Measurements from ENCODE around the gene MINDY4.

The MINDY4 gene

DNA sequence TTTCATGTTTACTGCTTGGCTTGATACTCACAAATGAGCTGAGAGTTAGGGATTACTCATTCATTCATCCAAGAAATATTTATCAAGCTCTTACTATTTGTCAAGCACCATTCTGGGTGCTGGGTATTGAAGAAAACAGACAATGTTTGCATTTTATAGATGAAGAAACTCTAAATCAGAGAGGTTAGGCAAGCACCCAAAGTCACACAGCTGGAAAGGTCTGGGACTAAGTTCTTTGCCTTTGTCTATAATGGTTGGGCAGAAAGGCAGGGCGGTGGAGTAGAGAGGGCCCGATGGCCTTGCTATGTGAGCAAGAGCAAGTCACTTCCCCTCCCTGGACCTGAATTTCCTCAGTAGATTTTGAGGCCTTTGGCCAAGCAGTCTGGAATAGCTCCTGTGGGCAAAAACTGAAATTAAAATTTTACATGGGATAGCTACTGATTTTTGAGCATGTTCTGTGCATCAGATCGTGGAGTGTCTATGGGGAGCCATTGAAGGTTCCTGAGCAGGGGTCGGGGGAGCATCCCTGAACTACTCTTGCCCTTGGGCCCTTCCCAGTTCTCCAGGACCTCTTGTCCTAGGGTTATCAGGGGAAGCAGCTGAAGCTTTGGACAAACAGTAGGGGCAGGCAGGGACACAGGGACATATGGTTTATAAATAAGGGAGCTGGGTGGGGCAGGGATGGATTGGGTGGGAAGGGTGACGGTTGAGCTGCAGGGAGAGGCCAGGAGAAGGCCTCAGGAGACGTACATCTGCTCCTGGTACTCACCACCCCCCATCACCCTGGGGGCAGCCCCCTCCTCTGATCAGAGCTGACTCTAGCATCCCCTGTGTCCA, 163.7 kb downstream of the MINDY4 start:
- no peak for DNase-seq

DNA sequence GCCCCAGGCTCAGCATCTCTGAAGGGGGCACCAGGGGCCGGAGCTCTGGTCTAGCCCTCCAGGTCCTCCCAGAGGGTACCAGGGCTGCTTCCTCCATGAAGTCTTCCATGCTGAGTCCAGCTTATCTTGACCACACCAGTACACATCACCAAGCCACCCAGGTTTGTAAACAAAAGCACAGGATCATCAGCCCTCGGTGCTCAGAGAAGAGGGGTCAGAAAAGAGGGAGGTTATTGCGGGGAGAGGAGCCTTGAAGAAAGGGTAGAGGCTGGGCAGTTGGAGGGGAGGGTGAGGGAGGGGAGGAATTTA, 164.3 kb downstream of the MINDY4 start:
- DNase-seq, result no peak

DNA sequence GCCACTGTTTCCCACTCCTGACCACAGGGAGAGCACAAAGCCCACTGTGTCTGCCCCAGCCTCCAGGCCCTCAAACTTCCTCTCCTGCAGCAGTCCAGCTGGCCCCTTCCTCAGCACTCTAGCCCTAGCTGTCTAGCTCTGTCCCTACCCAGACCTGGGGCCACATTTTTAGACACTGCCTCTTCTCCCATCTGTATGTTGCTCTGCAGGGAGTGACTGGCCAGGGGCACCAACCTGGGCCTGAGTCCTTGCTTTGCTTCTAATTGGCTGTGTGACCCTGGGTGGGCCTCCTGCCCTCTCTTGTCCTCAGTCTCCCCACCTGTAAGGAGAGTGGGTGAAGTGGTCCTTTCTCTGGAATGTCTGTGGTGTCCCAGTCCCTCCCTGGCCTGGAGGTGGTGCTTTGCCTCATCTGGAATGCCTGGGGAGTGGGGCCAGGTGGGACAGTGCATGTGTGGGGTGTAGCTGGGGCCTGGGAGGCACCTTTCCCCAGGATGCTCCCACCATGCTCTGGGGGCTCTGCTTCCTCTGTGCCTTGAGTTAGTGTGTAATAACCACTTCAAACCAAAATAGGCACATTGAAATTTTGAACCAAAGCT, 165.5 kb downstream of the MINDY4 start:
- DNase-seq, result no peak

DNA sequence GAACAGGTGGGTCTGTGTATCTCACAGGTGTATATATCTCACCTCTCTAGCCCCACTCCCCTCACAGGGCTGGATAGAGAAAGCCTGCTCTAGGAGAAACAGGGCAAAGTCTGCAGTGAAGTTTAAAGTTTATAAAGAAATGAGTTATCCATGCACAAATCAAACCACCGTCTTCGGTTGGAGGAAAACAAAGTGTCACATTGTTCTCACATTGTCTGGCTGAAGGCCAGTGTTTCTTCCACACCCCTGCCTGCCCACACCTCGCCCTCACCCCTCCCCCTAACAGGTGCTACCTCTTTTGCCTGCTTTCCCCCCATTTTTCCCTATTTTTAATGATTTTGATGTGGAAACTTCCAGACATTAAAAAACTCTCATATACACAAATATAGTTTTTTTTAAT, 166.2 kb downstream of the MINDY4 start:
- no peak for DNase-seq

DNA sequence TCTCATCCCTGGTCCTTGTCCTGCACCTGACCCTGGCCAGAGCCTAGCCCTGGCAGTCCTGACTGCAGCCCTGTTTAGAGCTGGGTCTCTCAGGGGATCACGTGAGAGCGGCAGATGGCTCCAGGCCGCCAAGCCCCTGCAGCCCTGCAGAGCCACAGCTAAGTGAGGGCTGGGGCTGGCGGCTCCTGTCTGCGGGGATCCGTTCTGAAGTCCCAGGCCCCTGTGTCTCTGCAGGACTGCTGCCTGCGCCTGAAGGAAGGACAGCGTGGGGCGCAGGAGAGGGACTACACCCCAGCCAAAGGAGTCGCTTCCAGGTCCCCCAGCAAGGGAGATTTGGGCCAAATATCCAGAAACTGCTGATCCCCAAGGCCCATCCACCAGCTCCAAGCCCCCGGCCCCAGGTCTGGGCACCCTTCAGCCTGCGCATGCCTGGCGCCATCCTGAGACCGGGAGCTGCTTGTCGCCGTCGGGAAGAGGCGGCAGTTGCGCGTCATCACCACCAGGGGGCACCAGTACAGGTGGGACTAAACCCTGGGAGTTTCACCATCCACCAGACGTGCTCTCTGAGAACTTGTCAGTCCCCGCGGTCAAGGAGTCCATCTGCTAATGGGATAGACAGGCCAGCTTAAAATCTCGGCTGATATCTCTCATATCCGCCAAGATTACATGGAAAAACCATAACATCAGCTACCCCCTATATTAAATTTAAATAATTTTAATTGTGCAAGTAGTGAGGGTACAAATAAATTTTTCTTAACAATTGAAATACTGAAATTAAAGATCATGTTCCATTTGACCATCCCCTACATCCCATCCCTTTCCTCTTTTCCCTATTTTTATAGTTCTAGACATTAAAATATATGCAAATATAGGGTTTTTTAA, 167.5 kb downstream of the MINDY4 start:
- DNase-seq, result peak; percentile 53

DNA sequence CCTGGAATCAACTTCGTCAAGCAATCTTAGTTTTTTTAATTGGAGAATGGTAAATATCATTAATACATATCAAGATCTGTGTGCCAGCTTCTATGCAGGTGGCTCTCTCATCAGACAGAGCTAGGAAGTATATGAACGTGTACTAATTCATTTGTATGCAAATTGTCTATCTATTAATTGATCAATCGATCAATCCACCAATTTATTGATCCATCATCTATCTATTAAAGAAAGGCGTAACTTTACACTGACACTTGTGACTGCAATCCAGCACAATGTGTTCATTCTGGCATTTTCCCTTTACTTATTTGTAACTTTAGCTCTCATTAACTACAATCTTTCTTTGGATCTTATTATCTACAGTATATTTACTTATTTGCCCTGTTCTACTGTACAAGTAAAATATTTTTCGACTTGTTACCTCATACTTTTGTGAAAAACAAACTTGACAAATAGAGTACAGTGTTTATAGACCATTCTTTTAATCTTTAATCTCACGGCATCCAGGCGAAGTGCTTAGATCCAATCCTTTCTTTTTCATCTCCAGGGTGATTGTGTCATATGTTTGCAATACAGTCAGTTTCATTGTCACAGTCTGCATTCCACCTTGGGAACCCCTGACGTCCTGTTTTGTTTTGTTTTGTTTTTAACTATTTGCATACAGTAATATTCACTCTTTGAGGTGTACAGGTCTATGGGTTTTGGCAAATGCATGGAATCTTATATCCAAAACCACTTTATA, 170.5 kb downstream of the MINDY4 start:
- no peak for DNase-seq
